Effector memory CD8-positive, alpha-beta T cell (primary cell): ENCODE measurements around the gene LMTK2.

Experiments used
- ATAC-seq: fragments of 150-1000 bp; cut with Tn5 transposase; replicated peaks from 2 replicates; pipeline ENCODE4 v1.10.0; 2021; ENCODE audit warnings: mild to moderate bottlenecking, moderate library complexity
- DNase-seq, 3 experiments: peaks; one replicate each; pipeline ENCODE4 v3.0.0; 2021
- H3K27ac Mint-ChIP-seq, 2 donors: one replicate each; pipeline ENCODE4 v1.8.0; 2022; ENCODE audit warnings: mild to moderate bottlenecking in 2 of 2, mixed read lengths in 2 of 2, moderate library complexity in 2 of 2
- H3K27me3 Mint-ChIP-seq, 2 donors: one replicate each; pipeline ENCODE4 v1.8.0; 2022; ENCODE audit warnings: mixed read lengths in 2 of 2
- H3K36me3 Mint-ChIP-seq: one replicate; pipeline ENCODE4 v1.8.0; 2022; ENCODE audit warnings: mild to moderate bottlenecking, moderate library complexity, mixed read lengths; ENCODE audit not compliant: insufficient read depth
- H3K4me1 Mint-ChIP-seq, 2 donors: one replicate each; pipeline ENCODE4 v1.8.0; 2022; ENCODE audit warnings: low read depth in 2 of 2, mixed read lengths in 2 of 2
- H3K4me3 Mint-ChIP-seq, 2 donors: one replicate each; pipeline ENCODE4 v1.8.0; 2022; ENCODE audit warnings: mild to moderate bottlenecking in 2 of 2, mixed read lengths in 2 of 2, moderate library complexity in 2 of 2
- H3K9me3 Mint-ChIP-seq, 2 donors: one replicate each; pipeline ENCODE4 v1.8.0; 2022; ENCODE audit warnings: mixed read lengths in 2 of 2
- total RNA-seq, 9 experiments: gene quantifications; one replicate each; lab custom pipeline; 2026; lab: John Stamatoyannopoulos, UW

The LMTK2 gene
- 61.1 to 91.3 (median 76.4) reads per million in 9 experiments for total RNA-seq

DNA sequence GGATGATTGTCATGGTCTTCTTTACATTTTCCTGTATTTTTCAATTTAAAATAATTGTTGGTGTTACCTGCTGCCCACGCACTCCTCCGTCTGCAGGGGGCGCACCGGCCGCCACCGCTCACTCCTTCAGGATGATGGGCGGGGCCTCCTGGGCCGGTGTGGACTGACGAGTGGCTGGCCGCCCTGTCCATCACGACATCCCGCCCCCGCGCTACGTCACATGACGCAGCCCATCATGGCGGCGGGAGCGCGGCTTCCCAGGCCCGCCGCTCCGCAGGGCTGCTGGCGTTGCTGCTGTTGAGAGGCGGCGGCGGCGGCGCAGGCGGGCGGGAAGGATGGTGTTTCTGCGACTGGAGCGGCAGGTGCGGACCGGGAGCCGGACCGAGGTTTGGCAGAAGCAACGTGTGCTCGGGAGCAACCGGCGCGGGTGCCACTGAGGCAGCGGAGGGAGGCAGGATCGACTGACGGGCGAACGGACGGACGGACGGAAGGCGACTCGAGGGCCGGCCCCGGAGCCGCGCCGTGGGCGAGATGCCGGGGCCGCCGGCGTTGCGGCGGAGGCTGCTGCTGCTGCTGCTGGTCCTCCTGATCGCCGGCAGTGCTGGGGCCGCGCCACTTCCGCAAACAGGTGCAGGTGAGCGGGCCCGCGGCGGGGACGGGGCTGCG is at the start of gene LMTK2:
LMTK2 (plus strand) TSS at position 216 of the 666 bp plus-strand sequence; CDS start at position 532, 316 bp downstream.
- H3K9me3 Mint-ChIP-seq, result peaks cover 0 to 3% of the 10 kb centered on the region in 2 donors
- peaks cover 9% of the 10 kb centered on the region for H3K36me3 Mint-ChIP-seq
- ATAC-seq (peak; percentile 99), DNase-seq (peak; percentile 98 to 99 (median 99))
- H3K4me3 Mint-ChIP-seq, result peak within 1 kb of the TSS; percentile 97 to 98
- H3K4me1 Mint-ChIP-seq, result peaks cover 16 to 42% of the 10 kb centered on the region in 2 donors
- peaks cover 6 to 10% of the 10 kb centered on the region in 2 donors for H3K27me3 Mint-ChIP-seq
- peak within 1 kb of the TSS; percentile 92 to 98 for H3K27ac Mint-ChIP-seq

DNA sequence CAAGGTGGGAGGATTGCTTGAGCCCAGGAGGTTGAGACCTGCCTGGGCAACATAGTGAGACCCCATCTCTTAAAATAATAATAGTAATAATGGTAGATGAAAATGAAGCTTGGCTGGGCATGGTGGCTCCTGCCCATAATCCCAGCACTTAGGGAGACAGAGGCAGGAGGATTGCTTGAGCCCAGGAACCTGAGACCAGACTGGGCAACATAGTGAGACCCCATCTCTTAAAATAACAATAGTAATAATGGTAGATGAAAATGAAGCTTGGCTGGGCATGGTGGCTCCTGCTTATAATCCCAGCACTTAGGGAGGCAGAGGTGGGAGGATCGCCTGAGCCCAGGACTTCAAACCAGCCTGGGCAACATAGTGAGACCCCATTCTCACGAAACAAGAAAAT is 49.5 kb upstream of the LMTK2 start:
- Mint-ChIP-seq H3K4me1 (no peaks in the 10 kb centered on the region), H3K27ac (no peak overlapping the region), H3K27me3 (peaks cover 24 to 28% of the 10 kb centered on the region in 2 donors), H3K4me3 (no peak overlapping the region), H3K36me3 (no peaks in the 10 kb centered on the region), H3K9me3 (no peaks in the 10 kb centered on the region)
- DNase-seq (no peak), ATAC-seq (no peak)

- H3K4me3 Mint-ChIP-seq, result no peak overlapping the region
- H3K27me3 Mint-ChIP-seq, result peaks cover 24 to 30% of the 10 kb centered on the region in 2 donors
- DNase-seq (no peak), ATAC-seq (no peak)
- peak overlapping the region in 1 of 2 donors; percentile 55 for H3K27ac Mint-ChIP-seq
- no peaks in the 10 kb centered on the region for H3K4me1 Mint-ChIP-seq
- no peaks in the 10 kb centered on the region for H3K9me3 Mint-ChIP-seq
- H3K36me3 Mint-ChIP-seq, result no peaks in the 10 kb centered on the region
These were observed 48.5 kb upstream of the LMTK2 start for GRCh38 chr7:98058186-98058585.

DNA sequence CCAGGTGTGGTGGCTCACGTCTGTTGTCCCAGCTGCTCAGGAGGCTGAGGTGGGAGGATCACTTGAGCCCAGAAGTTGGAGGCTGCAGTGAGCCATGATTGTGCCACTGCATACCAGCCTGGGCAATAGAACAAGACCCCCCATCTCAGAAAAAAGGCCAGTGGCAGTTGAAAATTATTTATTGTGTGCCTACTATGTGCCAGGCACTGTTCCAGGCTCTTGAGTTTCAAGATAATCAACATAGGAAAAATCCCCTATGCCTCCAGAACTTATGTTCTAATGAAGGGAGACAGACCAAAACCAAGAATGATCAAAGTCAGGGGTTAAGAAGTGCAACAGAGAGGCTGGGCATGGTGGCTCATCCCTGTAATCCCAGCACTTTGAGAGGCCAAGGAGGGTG is 42.4 kb upstream of the LMTK2 start:
- ATAC-seq, result no peak

GRCh38 chr7:98066208-98066607 is 40.5 kb upstream of the LMTK2 start:
- no peaks in the 10 kb centered on the region for H3K4me1 Mint-ChIP-seq

More for the DNA sequence above, 42.4 kb upstream of the LMTK2 start:
- no peak for DNase-seq
- H3K4me1 Mint-ChIP-seq, result no peaks in the 10 kb centered on the region
- H3K4me3 Mint-ChIP-seq, result no peak overlapping the region
- no peaks in the 10 kb centered on the region for H3K9me3 Mint-ChIP-seq
- peaks cover 31 to 33% of the 10 kb centered on the region in 2 donors for H3K27me3 Mint-ChIP-seq
- H3K36me3 Mint-ChIP-seq, result peaks cover 2% of the 10 kb centered on the region
- H3K27ac Mint-ChIP-seq, result no peak overlapping the region

DNA sequence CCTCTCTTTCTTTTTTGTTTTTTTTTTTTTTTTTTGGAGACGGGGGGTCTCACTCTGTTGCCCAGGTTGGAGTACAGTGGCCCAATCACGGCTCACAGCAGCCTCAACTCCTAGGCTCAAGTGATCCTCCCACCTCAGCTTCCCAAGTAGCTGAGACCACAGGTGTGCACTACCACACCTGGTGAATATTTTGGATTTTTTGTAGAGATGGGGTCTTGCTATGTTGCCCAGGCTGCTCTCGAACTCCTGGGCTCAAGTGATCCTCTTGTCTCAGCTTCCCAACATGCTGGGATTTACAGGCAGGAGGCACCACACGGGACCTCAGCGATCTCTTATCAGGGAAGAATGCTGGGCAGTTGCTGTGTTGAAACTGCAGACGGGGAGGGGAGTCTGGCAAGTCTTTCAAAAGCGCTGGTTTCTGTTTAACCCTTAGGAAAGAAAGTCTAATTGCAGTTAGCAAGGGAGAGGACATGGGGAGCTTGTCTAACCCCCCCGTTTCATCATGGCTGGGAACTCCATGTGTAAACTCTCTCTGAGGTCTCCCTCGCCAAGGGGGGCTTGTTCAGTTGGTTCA is 39.6 kb upstream of the LMTK2 start:
- H3K36me3 Mint-ChIP-seq, result peaks cover 2% of the 10 kb centered on the region
- no peak overlapping the region for H3K4me3 Mint-ChIP-seq
- no peaks in the 10 kb centered on the region for H3K4me1 Mint-ChIP-seq
- H3K9me3 Mint-ChIP-seq, result no peaks in the 10 kb centered on the region
- ATAC-seq, result no peak
- DNase-seq, result no peak
- no peak overlapping the region for H3K27ac Mint-ChIP-seq
- peaks cover 30 to 35% of the 10 kb centered on the region in 2 donors for H3K27me3 Mint-ChIP-seq

More at GRCh38 chr7:98066208-98066607, 40.5 kb upstream of the LMTK2 start:
- Mint-ChIP-seq H3K4me3 (no peak overlapping the region), H3K27ac (no peak overlapping the region), H3K36me3 (peaks cover 2% of the 10 kb centered on the region), H3K27me3 (peaks cover 31 to 35% of the 10 kb centered on the region in 2 donors), H3K9me3 (no peaks in the 10 kb centered on the region)
- ATAC-seq, result no peak
- no peak for DNase-seq

GRCh38 chr7:98073047-98073446 is 33.6 kb upstream of the LMTK2 start:
- Mint-ChIP-seq H3K27ac (no peak overlapping the region), H3K36me3 (no peaks in the 10 kb centered on the region), H3K4me1 (no peaks in the 10 kb centered on the region), H3K9me3 (no peaks in the 10 kb centered on the region), H3K27me3 (peaks cover 19 to 44% of the 10 kb centered on the region in 2 donors), H3K4me3 (no peak overlapping the region)
- DNase-seq (no peak), ATAC-seq (no peak)

- Mint-ChIP-seq H3K27ac (no peak overlapping the region), H3K27me3 (peaks cover 13 to 40% of the 10 kb centered on the region in 2 donors), H3K36me3 (no peaks in the 10 kb centered on the region), H3K4me3 (no peak overlapping the region), H3K4me1 (no peaks in the 10 kb centered on the region), H3K9me3 (no peaks in the 10 kb centered on the region)
- DNase-seq (no peak), ATAC-seq (no peak)
These were observed 30.9 kb upstream of the LMTK2 start for GRCh38 chr7:98075801-98076200.

DNA sequence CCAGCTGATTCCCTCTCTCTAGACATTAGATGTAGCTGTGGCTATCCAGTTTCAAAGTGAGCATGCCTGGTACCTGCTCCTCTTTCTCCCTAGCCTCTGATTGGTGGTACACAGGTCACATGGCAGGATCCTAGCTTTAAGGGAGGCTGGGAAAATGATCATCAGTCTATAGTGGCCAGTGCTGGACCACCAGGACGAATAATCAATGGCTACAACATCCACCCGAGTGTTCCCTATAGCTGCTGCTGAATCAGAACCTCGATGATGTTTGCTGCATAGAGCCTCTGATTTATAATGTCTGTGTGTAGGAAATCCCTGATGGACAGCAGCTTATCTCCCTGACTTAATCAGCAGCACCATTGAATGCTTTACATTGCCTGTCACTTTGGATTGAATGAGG is 28.9 kb upstream of the LMTK2 start:
- DNase-seq (no peak), ATAC-seq (no peak)
- no peak overlapping the region for H3K4me3 Mint-ChIP-seq
- H3K4me1 Mint-ChIP-seq, result no peaks in the 10 kb centered on the region
- no peaks in the 10 kb centered on the region for H3K36me3 Mint-ChIP-seq
- peaks cover 19 to 40% of the 10 kb centered on the region in 2 donors for H3K27me3 Mint-ChIP-seq
- H3K9me3 Mint-ChIP-seq, result no peaks in the 10 kb centered on the region
- no peak overlapping the region for H3K27ac Mint-ChIP-seq

GRCh38 chr7:98078197-98078870 is 28.3 kb upstream of the LMTK2 start:
- Mint-ChIP-seq H3K36me3 (no peaks in the 10 kb centered on the region), H3K27me3 (peaks cover 22 to 43% of the 10 kb centered on the region in 2 donors), H3K4me1 (no peaks in the 10 kb centered on the region), H3K4me3 (no peak overlapping the region), H3K9me3 (no peaks in the 10 kb centered on the region), H3K27ac (no peak overlapping the region)
- DNase-seq, result no peak
- ATAC-seq, result no peak

GRCh38 chr7:98079891-98080648 is 26.6 kb upstream of the LMTK2 start:
- Mint-ChIP-seq H3K27me3 (peaks cover 30 to 47% of the 10 kb centered on the region in 2 donors), H3K27ac (no peak overlapping the region), H3K9me3 (no peaks in the 10 kb centered on the region), H3K4me1 (no peaks in the 10 kb centered on the region), H3K4me3 (no peak overlapping the region), H3K36me3 (no peaks in the 10 kb centered on the region)
- no peak for ATAC-seq
- no peak for DNase-seq

- H3K27ac Mint-ChIP-seq, result no peak overlapping the region
- DNase-seq (no peak), ATAC-seq (no peak)
- no peaks in the 10 kb centered on the region for H3K9me3 Mint-ChIP-seq
- no peaks in the 10 kb centered on the region for H3K4me1 Mint-ChIP-seq
- no peak overlapping the region for H3K4me3 Mint-ChIP-seq
- peaks cover 37 to 45% of the 10 kb centered on the region in 2 donors for H3K27me3 Mint-ChIP-seq
- H3K36me3 Mint-ChIP-seq, result no peaks in the 10 kb centered on the region
These were observed 25.3 kb upstream of the LMTK2 start for GRCh38 chr7:98081319-98081718.

DNA sequence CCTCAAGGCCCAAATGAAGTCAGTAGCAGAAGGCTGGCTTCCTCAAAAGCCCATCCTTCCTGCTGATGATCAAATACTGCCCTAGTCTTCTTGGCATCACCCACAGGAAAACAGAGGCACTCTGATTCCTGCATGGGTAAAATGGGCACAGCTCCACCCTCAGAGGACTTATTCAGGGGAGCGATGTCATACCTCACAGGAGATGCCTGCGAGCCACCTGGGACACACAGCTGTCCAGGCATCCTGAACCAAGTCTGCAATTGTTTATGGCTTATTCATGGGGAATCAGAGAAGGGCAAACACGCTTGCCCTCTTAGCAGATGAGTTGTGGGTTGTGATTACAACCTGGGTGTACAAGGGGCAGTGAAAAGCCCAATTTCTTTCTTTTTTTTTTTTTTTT is 22.0 kb upstream of the LMTK2 start:
- no peak for DNase-seq
- no peak for ATAC-seq
- no peak overlapping the region for H3K27ac Mint-ChIP-seq
- no peak overlapping the region for H3K4me3 Mint-ChIP-seq
- no peaks in the 10 kb centered on the region for H3K4me1 Mint-ChIP-seq
- H3K36me3 Mint-ChIP-seq, result no peaks in the 10 kb centered on the region
- H3K9me3 Mint-ChIP-seq, result no peaks in the 10 kb centered on the region
- peaks cover 30 to 36% of the 10 kb centered on the region in 2 donors for H3K27me3 Mint-ChIP-seq
